LNCAP (cell line): ENCODE data around the gene LRIG1.

Experiments
- TF ChIP-seq, protein P1 (sequence below): fragments of 450-650 bp; IDR thresholded peaks from 2 replicates; pipeline ENCODE4 v1.5.1; 2017; ENCODE audit warnings: mild to moderate bottlenecking

LRIG1 gene

DNA sequence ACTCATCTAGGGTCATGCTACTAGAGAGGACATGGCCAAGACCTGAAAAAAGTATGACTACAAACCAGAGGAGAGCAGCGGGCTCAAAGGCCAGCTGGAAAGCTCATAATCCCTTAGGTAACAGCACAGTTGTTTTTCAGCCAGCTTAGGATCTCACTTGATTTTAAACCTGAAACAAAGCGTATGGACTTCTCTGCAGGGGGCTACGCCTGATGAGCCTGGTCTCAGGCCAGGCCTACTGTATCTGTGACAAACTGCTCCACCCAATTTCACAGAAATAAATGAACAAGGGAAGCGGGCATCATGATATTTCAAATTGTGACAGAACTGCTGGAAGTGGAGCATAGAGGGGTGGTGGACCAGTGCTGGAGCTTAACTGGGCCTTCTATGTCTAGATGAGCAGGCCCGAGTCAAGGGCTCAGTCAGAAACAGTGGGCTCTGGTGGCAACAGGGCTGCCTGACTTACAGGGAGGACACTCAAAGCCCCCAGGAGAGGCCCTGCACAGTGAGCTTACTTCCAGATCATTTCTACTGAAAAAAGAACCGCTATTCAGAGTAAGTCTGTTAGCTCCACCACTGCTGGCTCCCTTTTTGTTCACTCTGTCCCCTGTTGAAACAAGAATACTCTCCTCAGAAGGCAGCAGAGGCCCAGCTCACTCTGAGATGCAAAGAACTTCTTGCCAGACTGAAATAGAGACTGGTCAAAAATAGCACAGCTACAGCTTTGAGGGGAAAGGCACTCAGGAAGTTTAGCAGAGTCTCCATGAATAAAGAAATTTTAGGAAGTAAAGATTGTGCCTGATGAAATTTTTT, 47.0 kb downstream of the LRIG1 start:
- TF ChIP-seq, protein P1, sequence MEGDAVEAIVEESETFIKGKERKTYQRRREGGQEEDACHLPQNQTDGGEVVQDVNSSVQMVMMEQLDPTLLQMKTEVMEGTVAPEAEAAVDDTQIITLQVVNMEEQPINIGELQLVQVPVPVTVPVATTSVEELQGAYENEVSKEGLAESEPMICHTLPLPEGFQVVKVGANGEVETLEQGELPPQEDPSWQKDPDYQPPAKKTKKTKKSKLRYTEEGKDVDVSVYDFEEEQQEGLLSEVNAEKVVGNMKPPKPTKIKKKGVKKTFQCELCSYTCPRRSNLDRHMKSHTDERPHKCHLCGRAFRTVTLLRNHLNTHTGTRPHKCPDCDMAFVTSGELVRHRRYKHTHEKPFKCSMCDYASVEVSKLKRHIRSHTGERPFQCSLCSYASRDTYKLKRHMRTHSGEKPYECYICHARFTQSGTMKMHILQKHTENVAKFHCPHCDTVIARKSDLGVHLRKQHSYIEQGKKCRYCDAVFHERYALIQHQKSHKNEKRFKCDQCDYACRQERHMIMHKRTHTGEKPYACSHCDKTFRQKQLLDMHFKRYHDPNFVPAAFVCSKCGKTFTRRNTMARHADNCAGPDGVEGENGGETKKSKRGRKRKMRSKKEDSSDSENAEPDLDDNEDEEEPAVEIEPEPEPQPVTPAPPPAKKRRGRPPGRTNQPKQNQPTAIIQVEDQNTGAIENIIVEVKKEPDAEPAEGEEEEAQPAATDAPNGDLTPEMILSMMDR, result no peak

DNA sequence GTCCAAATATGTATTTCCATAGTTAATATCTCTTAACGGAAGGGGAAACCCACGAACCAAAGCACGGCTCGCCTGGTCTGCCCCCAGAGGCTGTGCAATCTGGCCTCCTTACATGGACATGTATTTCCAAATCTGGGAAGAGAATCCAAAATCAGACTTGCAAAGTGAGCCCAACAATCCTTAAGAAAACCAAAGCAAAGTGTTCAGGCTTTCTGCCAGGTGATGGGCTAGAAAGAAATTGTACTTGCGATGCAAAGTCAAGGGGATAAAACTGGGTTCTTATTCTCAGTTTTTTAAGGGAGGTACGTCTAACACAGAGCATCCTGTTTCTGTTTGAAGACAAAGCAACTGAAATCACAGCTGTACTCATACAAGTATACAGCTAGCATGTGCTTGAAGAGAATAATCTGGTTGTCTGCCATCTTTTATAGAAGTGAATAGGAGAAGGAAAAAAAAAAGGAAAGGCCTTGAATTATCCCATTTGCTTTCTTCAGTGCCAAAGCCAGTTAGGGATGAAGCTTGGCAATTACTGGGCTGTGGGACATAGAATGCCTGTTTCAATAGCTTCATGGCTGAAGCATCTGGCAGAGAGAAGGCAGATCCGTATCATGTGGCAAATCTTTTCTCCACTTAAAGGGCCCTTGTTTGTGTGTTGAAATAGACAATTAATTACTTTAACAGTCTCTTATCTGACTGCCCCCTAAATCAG, 48.4 kb downstream of the LRIG1 start:
- TF ChIP-seq, protein P1, result no peak

DNA sequence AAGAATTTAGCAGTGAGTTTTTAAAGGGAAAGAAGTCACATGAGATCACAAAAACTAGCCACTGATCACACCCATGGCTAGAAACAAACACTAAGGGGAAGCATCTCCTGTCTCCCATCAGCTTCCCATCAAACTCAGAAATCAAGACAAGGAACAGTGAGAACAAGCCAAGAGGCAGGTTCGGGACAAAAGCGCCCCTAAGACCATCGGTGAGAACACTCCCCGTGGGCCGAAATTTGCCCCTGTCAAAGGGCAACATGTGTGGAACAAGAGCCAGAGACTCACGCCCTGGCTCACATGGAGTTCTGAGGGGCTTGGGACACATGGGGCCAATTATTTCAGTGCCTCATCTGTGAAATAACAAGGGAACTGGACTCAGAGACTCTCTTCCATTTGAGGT, 49.1 kb downstream of the LRIG1 start:
- TF ChIP-seq, protein P1, result no peak

DNA sequence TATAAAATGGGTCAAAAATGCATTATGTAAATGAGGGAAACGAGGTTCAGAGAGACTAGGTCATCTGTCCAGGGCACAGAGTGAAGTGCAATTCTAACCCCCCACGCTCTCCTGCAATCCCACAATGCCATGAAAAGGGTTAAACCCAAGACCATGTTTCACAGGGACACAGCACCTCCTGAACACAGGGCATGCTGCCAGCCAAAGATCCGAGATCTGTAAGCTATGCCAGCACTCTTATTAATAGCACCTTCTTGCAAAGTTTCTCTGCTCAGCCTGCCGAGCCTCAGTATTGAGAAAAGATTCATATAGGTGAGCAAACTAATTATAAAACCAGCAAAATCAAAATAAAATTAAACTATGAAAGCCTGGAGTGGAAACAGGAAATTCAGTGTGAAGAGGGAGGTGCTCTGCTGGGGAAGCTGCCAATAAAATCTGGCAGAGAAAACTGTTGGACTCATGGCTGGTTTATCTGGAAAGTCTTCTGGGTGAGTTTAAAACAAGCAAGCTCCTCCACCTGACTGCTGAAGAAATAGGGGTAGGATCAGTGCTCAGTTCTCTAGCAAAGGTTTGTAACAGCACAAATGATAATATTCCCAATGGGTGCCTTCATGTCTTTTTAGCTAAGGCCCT, 50.3 kb downstream of the LRIG1 start:
- TF ChIP-seq, protein P1, result no peak

DNA sequence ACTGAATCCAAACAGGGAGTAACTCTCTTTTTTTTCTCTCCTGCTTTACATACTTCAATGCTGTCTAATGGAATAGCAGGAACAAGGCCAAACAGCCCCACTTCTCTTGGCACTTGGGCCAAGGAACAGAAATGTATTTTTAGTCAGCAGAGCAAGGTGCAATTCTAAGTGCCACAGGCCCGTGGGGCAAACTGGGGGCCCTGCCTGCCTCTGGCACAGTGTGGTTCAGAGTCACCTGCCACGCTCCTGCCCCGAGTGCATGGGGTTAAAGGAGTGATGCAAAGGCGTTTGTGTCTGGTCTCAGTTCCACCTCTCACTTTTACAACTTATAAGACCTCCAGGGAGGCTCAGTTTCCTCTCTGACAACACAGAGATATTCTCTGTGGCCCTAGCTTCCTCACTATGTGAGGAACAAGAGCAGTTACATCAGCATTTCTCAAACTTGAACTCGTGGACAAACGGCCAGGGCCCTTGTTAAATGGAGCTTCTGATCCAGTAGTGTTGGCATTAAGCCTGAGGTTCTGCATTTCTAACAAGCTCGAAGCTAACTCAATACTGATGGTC, 51.3 kb downstream of the LRIG1 start:
- TF ChIP-seq, protein P1, result no peak

DNA sequence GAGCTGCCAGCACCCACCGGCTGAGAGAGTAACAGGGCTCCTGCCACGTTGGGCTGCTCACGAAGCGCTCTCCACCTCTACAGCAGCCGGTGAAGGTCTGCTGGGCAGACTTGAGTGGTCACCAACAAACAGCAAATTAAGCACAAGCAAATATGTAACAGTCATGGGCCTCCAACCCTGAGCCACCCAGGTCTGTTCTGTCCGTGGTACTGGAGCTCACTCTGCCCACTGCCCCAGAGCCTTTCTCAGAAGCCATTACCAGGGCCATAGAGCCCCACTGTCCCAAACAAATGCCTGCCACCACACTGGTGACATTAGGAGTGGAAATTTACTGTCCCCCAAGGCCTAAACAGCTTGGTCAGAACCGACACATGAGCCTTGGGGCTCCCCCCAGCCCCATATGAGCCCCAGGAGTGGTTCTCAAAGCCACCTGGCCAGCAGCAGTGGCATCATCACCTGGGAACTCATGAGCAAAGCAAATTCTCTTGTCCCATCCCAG, 56.6 kb downstream of the LRIG1 start:
- TF ChIP-seq, protein P1, result no peak

DNA sequence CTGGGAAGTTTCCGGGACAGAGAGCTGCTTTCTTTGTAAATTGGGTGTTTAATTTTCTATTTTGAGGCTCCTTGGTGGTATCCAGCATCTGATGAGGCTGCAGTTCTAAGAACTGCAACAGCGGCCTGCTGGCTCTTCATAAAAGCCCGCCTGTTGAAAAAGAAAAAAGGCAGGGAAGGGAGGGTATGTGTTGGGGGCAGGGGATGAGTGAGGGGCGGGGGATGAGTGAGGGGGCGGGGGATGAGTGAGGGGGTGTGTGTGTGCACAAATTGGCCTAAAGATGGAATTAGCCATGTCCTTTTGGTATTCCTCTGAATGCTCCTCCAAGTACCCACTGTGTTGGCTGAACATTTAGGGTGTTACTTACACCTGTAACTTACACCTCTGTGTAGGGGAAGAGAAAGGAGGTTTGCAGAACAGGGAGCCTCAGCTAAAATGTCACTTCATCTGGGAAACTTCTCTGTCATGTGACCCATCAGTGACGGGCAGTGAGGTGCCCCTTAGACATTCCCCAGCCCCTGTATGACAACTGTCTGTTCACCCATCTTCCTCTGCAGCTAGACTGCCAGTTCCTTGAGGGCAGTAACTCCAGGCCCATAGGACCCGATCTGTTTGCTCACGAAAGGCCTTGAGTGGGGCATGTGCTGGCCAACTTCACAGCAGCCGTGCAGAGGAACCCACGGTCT, 57.6 kb downstream of the LRIG1 start:
- TF ChIP-seq, protein P1, result no peak
